DND-41 (cell line): ENCODE results near the gene TLE1.

Source experiments
- ATAC-seq: fragments of 200-7000 bp; cut with Tn5 transposase; 3 replicates; pipeline ENCODE4 v1.9.1; 2021; ENCODE audit warnings: low read depth; ENCODE audit not compliant: insufficient read depth
- DNase-seq: peaks from one replicate; pipeline ENCODE4 v3.0.0-alpha.2; 2020
- H2AFZ ChIP-seq: 2 replicates; pipeline ENCODE4 v1.6.0; 2012; ENCODE audit warnings: low read depth, low read length
- H3K27ac ChIP-seq: 2 replicates; pipeline ENCODE4 v1.5.1; 2012; ENCODE audit warnings: low read length, inconsistent platforms
- H3K27me3 ChIP-seq: fragments of 200-600 bp; sonication (generic); 2 replicates; pipeline ENCODE4 v1.6.0; 2012; ENCODE audit warnings: low read length, mild to moderate bottlenecking, inconsistent platforms; ENCODE audit not compliant: insufficient read depth, poor library complexity
- H3K36me3 ChIP-seq: 2 replicates; pipeline ENCODE4 v1.5.1; 2012; ENCODE audit warnings: low read length, inconsistent platforms; ENCODE audit not compliant: insufficient read depth
- H3K4me1 ChIP-seq: 2 replicates; pipeline ENCODE4 v1.5.1; 2012; ENCODE audit warnings: mild to moderate bottlenecking, low read length; ENCODE audit not compliant: insufficient read depth
- H3K4me2 ChIP-seq: 2 replicates; pipeline ENCODE4 v1.6.0; 2012; ENCODE audit warnings: mild to moderate bottlenecking, moderate library complexity, low read length, inconsistent platforms; ENCODE audit not compliant: insufficient read depth
- H3K4me3 ChIP-seq, 2 experiments: fragments of 200-600 bp in 1 of 2; shearing (Covaris generic) in 1 of 2; 2 replicates each; pipeline ENCODE4 v1.5.1; 2012 to 2016; ENCODE audit warnings: inconsistent platforms in 2 of 2, low read length in 2 of 2, mild to moderate bottlenecking in 2 of 2, low read depth in 1 of 2, moderate library complexity in 1 of 2
- H3K79me2 ChIP-seq: 2 replicates; pipeline ENCODE4 v1.6.0; 2012; ENCODE audit warnings: low read length, inconsistent platforms; ENCODE audit not compliant: insufficient read depth
- H3K9ac ChIP-seq: 2 replicates; pipeline ENCODE4 v1.6.0; 2012; ENCODE audit warnings: low read depth, mild to moderate bottlenecking, inconsistent platforms, low read length, moderate library complexity
- H3K9me3 ChIP-seq: 2 replicates; pipeline ENCODE4 v1.5.1; 2012; ENCODE audit warnings: low read length, moderate library complexity, mild to moderate bottlenecking, inconsistent platforms; ENCODE audit not compliant: insufficient read depth, severe bottlenecking
- H4K20me1 ChIP-seq: 2 replicates; pipeline ENCODE4 v1.6.0; 2012; ENCODE audit warnings: low read length; ENCODE audit not compliant: insufficient read depth
- CTCF ChIP-seq: IDR thresholded peaks from 2 replicates; pipeline ENCODE4 v1.5.1; 2012; ENCODE audit warnings: borderline replicate concordance, low read length, moderate library complexity, mild to moderate bottlenecking; ENCODE audit not compliant: poor library complexity, severe bottlenecking; ENCODE audit errors: extremely low read depth
- EZH2 ChIP-seq: IDR thresholded peaks from 3 replicates; pipeline ENCODE4 v1.6.1; 2012; ENCODE audit warnings: borderline replicate concordance, low read depth, mild to moderate bottlenecking, moderate library complexity, low read length, inconsistent platforms; ENCODE audit not compliant: severe bottlenecking

The TLE1 gene

GRCh38 chr9:81619353-81620001, 69.9 kb downstream of the TLE1 start:
- no peaks in the 10 kb centered on the region for H3K79me2 ChIP-seq
- peak overlapping the region; percentile 43 for H3K4me2 ChIP-seq
- peak; percentile 65 for ATAC-seq
- H4K20me1 ChIP-seq: no peaks in the 10 kb centered on the region
- no peaks in the 10 kb centered on the region for H3K27me3 ChIP-seq
- TF ChIP-seq EZH2 (no peak), CTCF (no peak)
- H3K4me1 ChIP-seq: peaks cover 30% of the 10 kb centered on the region
- peaks cover 8% of the 10 kb centered on the region for H3K36me3 ChIP-seq
- peak; percentile 17 for DNase-seq
- H3K27ac ChIP-seq: peak overlapping the region; percentile 67
- H3K9me3 ChIP-seq: no peaks in the 10 kb centered on the region
- peak overlapping the region in 1 of 2 experiments; percentile 22; a peak in 1 of 4 replicates for H3K4me3 ChIP-seq
- peak overlapping the region; percentile 44; the same call in 1 of the 2 replicates for H2AFZ ChIP-seq
- no peak overlapping the region for H3K9ac ChIP-seq

- Histone ChIP-seq H2AFZ (no peak overlapping the region), H3K27ac (peak overlapping the region; percentile 67; the same call in 1 of the 2 replicates), H3K9me3 (no peaks in the 10 kb centered on the region), H3K9ac (no peak overlapping the region), H3K36me3 (peaks cover 12% of the 10 kb centered on the region), H3K79me2 (no peaks in the 10 kb centered on the region), H4K20me1 (no peaks in the 10 kb centered on the region), H3K4me3 (no peak overlapping the region), H3K4me2 (no peak overlapping the region), H3K27me3 (no peaks in the 10 kb centered on the region), H3K4me1 (peaks cover 30% of the 10 kb centered on the region)
- TF ChIP-seq CTCF (no peak), EZH2 (no peak)
- ATAC-seq (no peak), DNase-seq (no peak)
Observed at GRCh38 chr9:81618923-81619322, 70.4 kb downstream of the TLE1 start.

GRCh38 chr9:81616141-81616540, 73.2 kb downstream of the TLE1 start:
- peaks cover 25% of the 10 kb centered on the region for H3K36me3 ChIP-seq
- H3K4me2 ChIP-seq: no peak overlapping the region
- H3K79me2 ChIP-seq: no peaks in the 10 kb centered on the region
- no peak overlapping the region for H3K9ac ChIP-seq
- H3K27ac ChIP-seq: no peak overlapping the region
- ATAC-seq (no peak), DNase-seq (no peak)
- no peaks in the 10 kb centered on the region for H3K9me3 ChIP-seq
- no peak overlapping the region for H3K4me3 ChIP-seq
- H3K4me1 ChIP-seq: peaks cover 33% of the 10 kb centered on the region
- no peak overlapping the region for H2AFZ ChIP-seq
- H4K20me1 ChIP-seq: no peaks in the 10 kb centered on the region; the same call in 1 of the 2 replicates
- TF ChIP-seq EZH2: no peak
- no peak for TF ChIP-seq CTCF
- H3K27me3 ChIP-seq: no peaks in the 10 kb centered on the region

GRCh38 chr9:81614335-81614734, 75.0 kb downstream of the TLE1 start:
- Histone ChIP-seq H3K36me3 (peaks cover 26% of the 10 kb centered on the region), H4K20me1 (no peaks in the 10 kb centered on the region; the same call in 1 of the 2 replicates), H3K9me3 (no peaks in the 10 kb centered on the region), H3K4me1 (peaks cover 33% of the 10 kb centered on the region), H2AFZ (no peak overlapping the region), H3K4me3 (no peak overlapping the region), H3K27me3 (no peaks in the 10 kb centered on the region), H3K9ac (no peak overlapping the region), H3K4me2 (no peak overlapping the region), H3K79me2 (no peaks in the 10 kb centered on the region), H3K27ac (no peak overlapping the region)
- TF ChIP-seq CTCF: no peak
- no peak for TF ChIP-seq EZH2
- DNase-seq (no peak), ATAC-seq (no peak)
